ENCODE results near the gene HPCAL1. TPM values are rescaled to one million over a fixed set of nuclear protein-coding genes. Genes with fewer than 3 reads are reported as not detected.

Gene HPCAL1
- total and polyA plus RNA-seq, 2 of the 8 experiments (the other 6 are each of a cell fraction or from before 2014, with no cell fraction given): 5.8 to 8.6 TPM

DNA sequence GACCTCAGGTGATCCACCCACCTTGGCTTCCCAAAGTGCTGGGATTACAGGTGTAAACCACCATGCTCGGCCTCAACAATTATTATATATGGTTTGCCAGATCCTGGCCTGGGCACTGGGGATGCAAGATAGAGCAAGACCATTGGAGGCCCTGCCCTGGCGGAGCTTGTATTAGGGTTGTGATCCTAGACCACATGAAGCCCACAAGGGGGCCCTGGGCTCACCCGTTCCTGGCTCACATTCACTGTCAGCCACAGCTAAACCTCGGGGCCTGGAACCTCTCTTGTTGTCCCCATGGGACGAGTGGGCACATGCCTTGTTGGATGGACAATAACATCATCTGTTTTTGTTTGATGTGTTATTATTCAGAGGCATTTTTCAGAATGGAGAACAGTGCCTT is 14.9 kb downstream of the HPCAL1 start:
- Histone ChIP-seq H4K5ac (ENCODE audit: insufficient read length, low read depth, low read length) (no peak overlapping the region), H3K4ac (replicated peaks; ENCODE audit: insufficient read length, low read depth, low read length) (no peak overlapping the region), H3K27ac (ENCODE audit: low read depth, low read length) (no peak overlapping the region), H3K27me3 (replicated peaks in 1 of 4; ENCODE audit: control insufficient read depth in 3 of 4, extremely low read depth in 1 of 4, insufficient read depth in 3 of 4, low read length in 3 of 4) (no peaks in the 10 kb centered on the region), H3K23me2 (ENCODE audit: low read depth, low read length) (peaks cover under 1% of the 10 kb centered on the region; the same call in 1 of the 2 replicates), H3K9me3 (ENCODE audit: insufficient read depth in 2 of 2, low read depth in 1 of 2, low read length in 1 of 2) (peaks cover 0 to 1% of the 10 kb centered on the region in 2 experiments; a peak in 1 of 4 replicates), H3K56ac (replicated peaks; ENCODE audit: insufficient read length, low read depth, low read length) (no peak overlapping the region), H3K4me1 (replicated peaks in 1 of 4; ENCODE audit: control insufficient read depth in 3 of 4, insufficient read depth in 4 of 4, low read length in 3 of 4) (peaks cover 0 to 2% (median 0%) of the 10 kb centered on the region in 4 experiments; a peak in 1 of 7 replicates), H3K9ac (replicated peaks in 1 of 4; ENCODE audit: extremely low read depth in 1 of 4, low read depth in 3 of 4, low read length in 3 of 4) (no peak overlapping the region), H3K4me2 (ENCODE audit: insufficient read depth in 1 of 2, low read depth in 2 of 2, low read length in 2 of 2) (no peak overlapping the region), H2BK5ac (ENCODE audit: low read depth, low read length) (no peak overlapping the region), H3K36me3 (ENCODE audit: control insufficient read depth in 2 of 4, insufficient read depth in 4 of 4, low read length in 3 of 4) (no peaks in the 10 kb centered on the region; a peak in 1 of 8 replicates), H2BK15ac (ENCODE audit: low read length) (no peak overlapping the region), H3K18ac (ENCODE audit: extremely low read depth, low read length) (no peak overlapping the region), H2BK20ac (ENCODE audit: low read length) (no peak overlapping the region), H4K8ac (ENCODE audit: extremely low read depth, insufficient read depth, low read length) (no peak overlapping the region), H2AFZ (ENCODE audit: low read length) (no peak overlapping the region), H3K4me3 (ENCODE audit: extremely low read depth in 1 of 4, insufficient read depth in 2 of 4, low read depth in 3 of 4, low read length in 4 of 4) (no peak overlapping the region), H4K20me1 (replicated peaks in 1 of 2; ENCODE audit: control insufficient read depth in 1 of 2, insufficient read depth in 2 of 2, low read length in 2 of 2) (peaks cover 0 to under 1% of the 10 kb centered on the region in 2 experiments), H3K14ac (ENCODE audit: insufficient read length) (no peak overlapping the region), H2BK120ac (replicated peaks; ENCODE audit: low read depth, low read length) (no peak overlapping the region), H2AK5ac (ENCODE audit: low read depth, low read length) (no peak overlapping the region), H3K79me1 (ENCODE audit: low read depth, low read length) (no peaks in the 10 kb centered on the region; the same call in 1 of the 2 replicates), H4K91ac (replicated peaks; ENCODE audit: insufficient read length, low read length) (no peak overlapping the region), H2BK12ac (ENCODE audit: low read depth, low read length) (no peak overlapping the region), H3K23ac (ENCODE audit: insufficient read length) (no peak overlapping the region), H3K79me2 (ENCODE audit: control insufficient read depth in 1 of 2, insufficient read depth in 2 of 2, low read length in 2 of 2) (no peaks in the 10 kb centered on the region; a peak in 1 of 4 replicates)
- ChIA-PET POLR2A (ENCODE audit: partially characterized antibody) (interaction anchor here (1.0 to 1.2 kb wide), 3 partner anchors 10 to 184 kb away, joined by 3 read pairs; no protein-coding TSS in a partner anchor), CTCF (ENCODE audit: partially characterized antibody) (interaction anchor here (0.6 to 3.8 kb wide), 14 partner anchors 10 to 332 kb away, joined by 3 to 17 read pairs (median 4); no protein-coding TSS in a partner anchor)
- 74% methylated on average over 5 of the region's 5 CpGs; no CpG with 5 or more reads in 1 of the 2 experiments for WGBS, 2 experiments (ENCODE audit: extremely low coverage in 1 of 2, insufficient coverage in 1 of 2, insufficient read length in 1 of 2, insufficient replicate concordance in 2 of 2, low coverage in 1 of 2, low lambda C conversion rate in 2 of 2, missing lambda C conversion rate in 1 of 2)
- DNase-seq (ENCODE audit: low read depth in 1 of 2, low spot score in 2 of 2) (no peak), FAIRE-seq (no peak)
- TF ChIP-seq CTCF (IDR thresholded peaks at IDR 0.05; ENCODE audit: control extremely low read depth in 1 of 3, insufficient read depth in 1 of 3, low read depth in 1 of 3, low read length in 3 of 3) (peak; percentile 19 to 46 (median 46)), TAF7 (optimal IDR thresholded peaks at IDR 0.05; ENCODE audit: borderline replicate concordance, low read depth, low read length) (no peak), RAD21 (IDR thresholded peaks at IDR 0.05 in 1 of 2, conservative IDR thresholded peaks at IDR 0.05 in 1 of 2; ENCODE audit: low read depth in 2 of 2, low read length in 2 of 2) (peak; percentile 43 to 64)
